Psoas muscle (tissue), 8 donors: ENCODE measurements around the gene DPH5. TPM values are rescaled to one million over a fixed set of nuclear protein-coding genes. Genes with fewer than 3 reads are reported as not detected.

Experiments
- ATAC-seq, 4 donors: fragments of 200-7000 bp; cut with Tn5 transposase; one replicate each; pipeline ENCODE4 v1.9.1; 2020; ENCODE audit warnings: moderate library complexity in 3 of 4, mild to moderate bottlenecking in 2 of 4
- DNase-seq, 2 donors: peaks; one replicate each; pipeline ENCODE4 v3.0.0-alpha.2; 2020
- H3K27ac ChIP-seq: fragments of 200-600 bp; one replicate; pipeline ENCODE4 v1.8.0; 2022
- H3K27me3 ChIP-seq, 3 donors: fragments of 200-600 bp in 1 of 3; one replicate each; pipeline versions ENCODE4 v1.6.1 to v1.8.0; 2013 to 2022; ENCODE audit warnings: low read length in 2 of 3, mild to moderate bottlenecking in 2 of 3, moderate library complexity in 1 of 3; ENCODE audit not compliant: insufficient read depth in 3 of 3
- H3K36me3 ChIP-seq, 2 donors: fragments of 200-600 bp in 1 of 2; one replicate each; pipeline versions ENCODE4 v1.6.1 to v1.8.0; 2013 to 2022; ENCODE audit warnings: low read depth in 1 of 2, mild to moderate bottlenecking in 1 of 2, moderate library complexity in 1 of 2; ENCODE audit not compliant: insufficient read depth in 1 of 2
- H3K4me1 ChIP-seq: fragments of 200-600 bp; one replicate; pipeline ENCODE4 v1.8.0; 2022
- H3K4me3 ChIP-seq: fragments of 200-600 bp; one replicate; pipeline ENCODE4 v1.8.0; 2022; ENCODE audit warnings: mild to moderate bottlenecking
- H3K9me3 ChIP-seq: fragments of 200-600 bp; one replicate; pipeline ENCODE4 v1.8.0; 2022
- CTCF ChIP-seq: fragments of 200-600 bp; IDR thresholded peaks from one replicate; pipeline ENCODE4 v1.8.0; 2022; ENCODE audit warnings: antibody characterized with exemption
- WGBS, 3 donors: extraction: QIAGEN DNeasy Blood & Tissue Kit; methylation state at CpG; one replicate each; pipeline versions ENCODE4 v1.1.6 to v1.1.7; 2013; 5-methylcytosine and 5-hydroxymethylcytosine counted together
- intact Hi-C, 2 donors: fragments of 100-400 bp; cut with DNase I; formaldehyde crosslinking; loops; one replicate each; pipeline versions ENCODE4 v1.11.0 to v1.14.2; 2022
- polyA plus RNA-seq, 3 donors: library from polyadenylated mRNA; stranded (reverse); fragments of 200-250 nt; gene quantifications; one replicate each; pipeline ENCODE4 v1.2.3, GENCODE V29; 2013
- total RNA-seq, 4 donors: library from RNA; stranded (reverse); fragmentation: NEBNext Ultra II Directional in 2 of 4; extraction: Animal tissue kit (Norgen Biotek cat#: 25700) in 2 of 4; gene quantifications; one replicate each; pipeline versions ENCODE4 v1.2.1 to v1.2.4, GENCODE V29; 2021 to 2023
- donor health status: healthy with polysubstance abuse.
- donor health status: DM: no; HTN: no; CAD: no; lungs with moderate emphysema.
- donor health status: Bipolar disorder and iron deficiency.
- donor health status: healthy.
- donor health status: DM: yes; HTN: yes; CAD: no.
- donor health status: DM: no; HTN: no; CAD: no.
- donor health status: DM: no; HTN: no; CAD: no.
- donor health status: DM: yes; HTN: yes; CAD: no.

The DPH5 gene
- total and polyA plus RNA-seq, 7 donors = 18.6 to 44.0 (median 31.1) TPM

GRCh38 chr1:101000131-101000873 lies 25.3 kb downstream of the DPH5 start:
- Histone ChIP-seq H3K4me1 (peaks cover 22% of the 10 kb centered on the region), H3K27me3 (no peaks in the 10 kb centered on the region), H3K9me3 (no peaks in the 10 kb centered on the region), H3K36me3 (peaks cover 0 to 59% of the 10 kb centered on the region in 2 donors), H3K4me3 (no peak overlapping the region), H3K27ac (no peak overlapping the region)
- no peak for TF ChIP-seq CTCF
- ATAC-seq (no peak), DNase-seq (no peak)
- intact Hi-C loops = no loop called here
- 96% methylated on average over 2 of the region's 2 CpGs for WGBS, 3 donors

- WGBS, 3 donors = 94 to 100% (median 98%) methylated on average over 1 of the region's 1 CpG
- intact Hi-C loops = no loop called here
- TF ChIP-seq CTCF = no peak
Measured at GRCh38 chr1:100998426-100998825, 27.2 kb downstream of the DPH5 start.

GRCh38 chr1:100995198-100995988 lies 30.2 kb downstream of the DPH5 start:
- no peak for TF ChIP-seq CTCF
- peaks cover 0 to 82% of the 10 kb centered on the region in 2 donors for H3K36me3 ChIP-seq
- no peak overlapping the region for H3K4me3 ChIP-seq
- no peak for ATAC-seq
- 45 to 53% (median 46%) methylated on average over 4 of the region's 4 CpGs for WGBS, 3 donors
- H3K4me1 ChIP-seq = no peaks in the 10 kb centered on the region
- intact Hi-C loops = no loop called here
- no peaks in the 10 kb centered on the region for H3K27me3 ChIP-seq
- no peak for DNase-seq
- no peaks in the 10 kb centered on the region for H3K9me3 ChIP-seq
- no peak overlapping the region for H3K27ac ChIP-seq

More at GRCh38 chr1:100998426-100998825, 27.2 kb downstream of the DPH5 start:
- no peak for DNase-seq
- no peak for ATAC-seq
- Histone ChIP-seq H3K27me3 (no peaks in the 10 kb centered on the region), H3K9me3 (no peaks in the 10 kb centered on the region), H3K36me3 (peaks cover 0 to 67% of the 10 kb centered on the region in 2 donors), H3K4me3 (no peak overlapping the region), H3K27ac (no peak overlapping the region), H3K4me1 (peaks cover 15% of the 10 kb centered on the region)

GRCh38 chr1:100989306-100990077 lies 36.1 kb downstream of the DPH5 start:
- no peaks in the 10 kb centered on the region for H3K27me3 ChIP-seq
- H3K36me3 ChIP-seq = peaks cover 0 to 53% of the 10 kb centered on the region in 2 donors
- TF ChIP-seq CTCF = no peak
- H3K4me1 ChIP-seq = no peaks in the 10 kb centered on the region
- no peaks in the 10 kb centered on the region for H3K9me3 ChIP-seq
- H3K27ac ChIP-seq = no peak overlapping the region
- DNase-seq = no peak
- WGBS, 3 donors = 59 to 66% (median 60%) methylated on average over 2 of the region's 2 CpGs
- intact Hi-C loops = no loop called here
- no peak for ATAC-seq
- no peak overlapping the region for H3K4me3 ChIP-seq
